Activated CD4-positive, alpha-beta T cell treated with anti-CD3 and anti-CD28 coated beads, Interleukin-2, Interleukin-6, amounts not matched to agents 100 ng/mL and 50 ng/mL, durations not matched to agents 16 hours and 8 hours (primary cell): ENCODE data around the gene EIF1AD.
A peak's percentile ranks its signal among the peaks of the same experiment; 100 is the strongest.

Experiments
- DNase-seq: peaks from one replicate; pipeline ENCODE4 v3.0.0-alpha.2; 2020

Gene EIF1AD

DNA sequence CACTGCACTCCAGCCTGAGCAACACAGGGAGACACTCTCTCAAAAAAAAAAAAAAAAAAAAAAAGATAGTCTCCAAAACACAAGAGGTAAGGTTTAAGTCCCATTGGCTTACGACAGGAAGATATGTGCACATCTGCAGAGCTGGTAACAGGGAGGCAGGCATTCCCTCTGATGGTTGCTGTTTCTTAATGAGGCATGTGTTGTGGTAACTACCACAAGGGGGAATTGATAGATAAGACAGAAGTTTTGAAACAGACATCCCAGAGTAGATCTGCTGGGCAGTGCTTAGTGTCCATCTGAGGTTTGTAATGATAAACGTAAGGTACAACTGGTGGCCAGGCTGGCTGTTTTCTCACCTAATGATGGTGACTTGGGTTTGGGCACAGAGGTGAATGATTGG, 4.7 kb downstream of the EIF1AD start:
- DNase-seq = no peak

DNA sequence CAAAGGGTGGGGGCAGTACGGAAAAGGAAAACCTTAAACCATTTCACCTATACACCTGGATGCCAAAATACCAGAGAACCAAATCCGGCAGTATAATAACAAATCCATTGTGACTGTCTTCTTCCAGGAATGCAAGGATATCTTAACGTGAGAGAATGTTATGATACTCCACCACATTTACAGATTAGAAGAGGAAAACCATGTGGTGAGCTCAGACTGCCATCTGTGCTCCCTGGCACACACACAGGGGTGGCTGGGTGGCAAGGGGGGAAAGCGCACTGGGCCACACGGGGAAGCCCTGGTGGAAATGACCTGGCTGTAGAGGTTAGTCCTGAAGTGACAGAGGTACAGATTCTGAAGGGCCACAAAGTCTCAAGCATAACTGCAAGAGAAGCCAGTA, 9.9 kb downstream of the EIF1AD start:
- DNase-seq = no peak

DNA sequence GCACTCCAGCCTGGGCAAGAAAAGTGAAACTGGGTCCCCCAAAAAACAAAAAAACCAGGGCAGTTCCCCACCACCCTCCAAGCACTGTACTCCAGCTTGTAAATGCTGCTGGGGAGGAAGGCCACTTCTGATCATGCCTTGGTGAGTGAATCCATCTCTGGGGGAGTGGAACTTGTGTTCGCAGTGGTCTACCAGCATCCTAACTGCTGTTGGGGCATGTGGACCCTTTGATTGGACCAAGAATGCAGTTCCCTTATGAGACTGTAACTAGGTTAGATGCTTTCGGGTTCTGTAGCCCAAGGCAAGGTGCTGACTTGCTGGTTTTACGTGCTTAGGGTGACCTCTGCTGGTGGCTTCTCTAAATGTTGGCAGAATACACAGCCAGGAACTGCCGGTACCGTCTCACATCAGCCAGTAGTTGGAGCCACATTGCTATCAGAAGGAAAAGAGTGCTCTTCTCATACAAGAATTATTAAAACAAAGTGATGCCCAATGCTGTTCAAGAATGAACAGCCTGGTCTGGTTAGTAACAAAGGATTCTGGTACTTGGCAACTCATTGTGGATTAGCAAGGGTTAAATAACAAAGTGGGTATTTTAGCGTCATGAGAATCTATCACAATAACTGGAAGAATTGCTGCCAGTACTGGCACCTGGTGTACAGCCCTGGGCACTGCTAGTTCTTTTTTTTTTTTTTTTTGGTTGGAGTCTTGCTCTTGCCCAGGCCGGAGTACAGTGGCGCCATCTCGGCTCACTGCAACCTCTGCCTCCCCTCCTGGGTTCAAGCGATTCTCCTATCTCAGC, 13.0 kb downstream of the EIF1AD start:
- peak; percentile 96 for DNase-seq

DNA sequence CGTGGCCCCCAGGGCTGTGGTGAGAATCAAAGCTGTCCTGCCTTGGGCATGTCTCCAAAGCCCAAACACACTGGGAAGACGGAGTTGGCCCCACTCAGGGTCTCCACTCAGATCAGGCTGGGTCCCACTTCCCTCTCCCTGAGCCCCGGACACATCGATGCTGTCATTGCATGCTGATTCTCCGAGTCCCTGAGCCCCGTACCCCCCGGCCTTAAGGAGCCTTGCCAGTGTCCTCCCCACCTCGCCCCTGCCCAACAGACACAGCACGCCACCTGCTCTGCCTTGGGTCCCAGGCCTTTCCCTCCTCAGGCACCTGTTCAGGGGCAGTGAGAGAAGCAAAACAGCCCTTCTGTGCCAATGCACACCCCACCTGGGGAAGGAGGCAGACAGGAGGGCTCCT, 14.6 kb downstream of the EIF1AD start:
- no peak for DNase-seq

DNA sequence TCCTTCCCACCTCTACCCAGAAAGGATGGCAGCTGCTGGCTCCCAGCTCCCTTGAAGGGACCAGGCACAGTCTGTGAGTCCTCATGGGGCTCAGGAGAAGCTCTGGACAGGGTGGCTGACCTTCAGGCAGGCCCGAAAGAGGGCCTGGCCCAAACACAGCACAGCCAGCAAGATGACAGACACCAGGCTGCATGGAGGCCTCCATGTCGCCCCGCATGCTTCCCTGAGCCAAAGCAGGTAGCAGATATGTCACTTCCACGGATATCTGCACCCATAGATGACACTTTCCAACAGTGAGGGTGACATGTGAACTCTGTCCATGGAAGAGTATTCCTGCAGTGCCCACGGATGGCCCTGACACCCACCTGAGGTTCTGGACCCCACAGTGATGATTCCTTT, 18.4 kb downstream of the EIF1AD start:
- DNase-seq = no peak

DNA sequence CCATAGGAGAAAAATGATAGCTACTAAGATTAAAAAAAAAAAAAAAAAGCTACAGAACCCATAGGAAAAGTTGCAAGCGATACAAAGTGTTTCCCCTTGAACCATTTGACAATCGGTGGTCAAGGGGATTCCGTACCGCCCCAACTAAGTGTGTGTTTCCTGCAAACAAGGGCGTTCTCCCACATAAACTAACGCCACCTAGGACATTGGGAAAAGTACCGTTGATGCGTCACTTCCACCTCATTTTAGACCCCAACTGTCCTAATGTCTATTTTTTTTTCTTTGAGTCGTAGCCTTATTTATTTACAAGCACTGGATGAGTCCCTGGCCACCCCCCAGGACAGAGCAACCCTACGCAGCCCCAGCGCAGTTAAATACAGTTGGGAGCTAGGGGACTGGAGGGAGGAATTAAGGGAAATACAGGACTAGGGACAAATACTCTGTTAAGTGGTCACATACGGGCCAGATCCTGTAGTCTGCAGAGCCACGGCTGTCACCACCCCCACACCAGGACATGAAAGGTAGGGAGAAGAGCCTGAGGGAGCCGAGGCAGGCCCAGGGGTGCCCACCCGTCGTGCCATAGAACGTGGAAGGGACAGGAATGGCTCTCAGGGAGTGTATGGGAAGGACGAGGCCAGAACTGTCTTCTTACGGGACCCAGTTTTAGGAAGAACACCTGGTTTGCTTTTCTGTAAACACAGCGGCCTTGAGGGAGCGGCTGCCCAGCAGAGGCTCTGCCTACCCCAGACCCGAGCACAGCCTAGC, 19.0 kb downstream of the EIF1AD start:
- no peak for DNase-seq

DNA sequence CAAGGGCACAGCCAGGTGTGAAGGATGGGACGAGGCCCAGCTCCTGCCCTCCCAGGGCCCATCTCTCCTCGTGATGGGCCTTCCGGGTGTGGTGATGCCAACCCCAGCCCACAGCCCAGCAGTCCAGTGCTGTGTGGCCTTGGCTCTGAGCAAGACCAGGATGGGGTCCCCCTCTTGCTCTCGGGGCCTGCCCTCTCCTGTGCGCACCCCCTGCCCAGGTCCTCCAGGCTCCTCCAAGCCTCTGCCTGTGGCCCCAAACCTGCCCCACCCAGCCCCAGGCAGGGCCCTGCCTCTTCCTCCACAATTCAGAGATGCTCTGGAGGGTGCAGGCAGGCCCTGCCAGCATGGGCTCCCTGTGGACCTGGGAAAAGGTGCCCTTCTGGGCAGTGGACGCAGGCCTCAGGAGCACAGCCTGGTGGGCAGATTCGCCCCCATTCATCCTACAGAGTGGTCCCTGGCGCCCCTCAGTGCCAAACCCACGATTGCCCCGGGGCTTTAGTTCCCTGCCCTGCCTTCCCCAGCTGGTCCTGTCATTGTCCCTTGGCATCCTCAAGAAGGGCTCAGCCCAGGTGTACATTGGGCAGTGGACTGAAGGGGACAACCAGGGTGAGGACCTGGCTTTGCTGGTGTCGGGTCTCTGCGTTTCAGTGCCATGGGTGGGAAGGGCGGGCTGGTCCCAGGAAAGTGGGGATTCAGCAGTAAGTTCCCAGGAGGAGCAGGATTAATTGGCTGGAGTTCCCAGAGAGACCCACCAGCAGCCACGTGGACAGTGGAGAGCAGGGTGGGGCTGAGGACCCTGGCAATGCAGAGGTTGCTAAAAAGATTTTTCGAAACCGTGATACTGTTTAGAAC, 19.8 kb downstream of the EIF1AD start:
- no peak for DNase-seq

DNA sequence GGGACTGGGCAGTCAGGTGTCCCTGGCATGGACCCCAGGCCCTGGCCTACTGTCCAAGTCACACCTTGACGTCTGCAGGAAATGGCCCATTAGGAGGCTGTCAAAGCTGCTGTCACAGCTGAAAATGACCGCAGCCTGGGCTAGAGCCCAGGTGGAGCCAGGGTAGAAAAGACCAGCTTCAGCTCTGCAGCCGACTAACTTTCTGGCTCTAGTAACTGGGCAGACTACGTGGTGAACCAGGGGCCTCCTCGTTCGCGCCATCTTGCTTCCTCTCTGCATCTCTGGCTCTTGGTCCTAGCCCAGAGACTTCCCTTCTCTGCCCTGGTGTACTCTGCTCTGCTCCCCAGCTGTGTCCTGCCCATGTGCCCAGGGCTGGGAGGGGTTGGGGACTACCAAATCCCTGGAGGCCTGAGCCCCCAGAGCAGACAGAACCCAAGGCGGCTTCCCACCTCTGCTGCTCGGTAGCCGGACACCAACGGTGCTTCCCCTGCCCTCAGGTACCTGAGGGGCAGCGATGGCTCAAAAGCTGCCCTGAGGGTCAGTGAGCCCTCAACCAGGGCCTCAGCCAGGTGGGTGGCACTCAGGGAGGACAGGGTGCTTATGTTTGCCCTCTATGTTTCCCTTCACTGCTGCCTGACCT, 20.7 kb downstream of the EIF1AD start:
- no peak for DNase-seq

DNA sequence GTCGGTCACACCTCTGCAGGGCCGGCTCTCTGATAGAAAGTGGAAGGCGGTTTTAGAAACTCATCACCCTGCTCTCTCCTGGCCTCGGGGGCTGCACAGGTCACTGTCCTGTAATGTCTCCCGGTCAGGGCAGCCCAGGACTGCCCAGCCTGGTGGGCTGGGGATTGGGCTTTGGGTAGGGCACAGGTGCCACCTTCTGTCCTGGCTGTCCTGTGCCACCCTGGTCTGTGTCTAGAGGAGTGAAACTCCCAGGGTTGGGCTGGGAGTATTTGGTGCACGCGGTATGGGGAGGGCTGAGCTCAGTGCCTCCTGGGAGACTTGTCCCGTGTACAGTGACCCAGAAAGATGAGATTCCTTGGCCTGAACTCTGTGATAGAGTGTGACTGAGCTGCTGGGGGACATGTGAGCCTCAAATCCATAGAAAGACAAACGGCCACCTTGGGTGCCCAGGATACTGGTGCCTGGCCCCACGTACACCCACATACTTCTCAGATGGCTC, 22.6 kb downstream of the EIF1AD start:
- no peak for DNase-seq

DNA sequence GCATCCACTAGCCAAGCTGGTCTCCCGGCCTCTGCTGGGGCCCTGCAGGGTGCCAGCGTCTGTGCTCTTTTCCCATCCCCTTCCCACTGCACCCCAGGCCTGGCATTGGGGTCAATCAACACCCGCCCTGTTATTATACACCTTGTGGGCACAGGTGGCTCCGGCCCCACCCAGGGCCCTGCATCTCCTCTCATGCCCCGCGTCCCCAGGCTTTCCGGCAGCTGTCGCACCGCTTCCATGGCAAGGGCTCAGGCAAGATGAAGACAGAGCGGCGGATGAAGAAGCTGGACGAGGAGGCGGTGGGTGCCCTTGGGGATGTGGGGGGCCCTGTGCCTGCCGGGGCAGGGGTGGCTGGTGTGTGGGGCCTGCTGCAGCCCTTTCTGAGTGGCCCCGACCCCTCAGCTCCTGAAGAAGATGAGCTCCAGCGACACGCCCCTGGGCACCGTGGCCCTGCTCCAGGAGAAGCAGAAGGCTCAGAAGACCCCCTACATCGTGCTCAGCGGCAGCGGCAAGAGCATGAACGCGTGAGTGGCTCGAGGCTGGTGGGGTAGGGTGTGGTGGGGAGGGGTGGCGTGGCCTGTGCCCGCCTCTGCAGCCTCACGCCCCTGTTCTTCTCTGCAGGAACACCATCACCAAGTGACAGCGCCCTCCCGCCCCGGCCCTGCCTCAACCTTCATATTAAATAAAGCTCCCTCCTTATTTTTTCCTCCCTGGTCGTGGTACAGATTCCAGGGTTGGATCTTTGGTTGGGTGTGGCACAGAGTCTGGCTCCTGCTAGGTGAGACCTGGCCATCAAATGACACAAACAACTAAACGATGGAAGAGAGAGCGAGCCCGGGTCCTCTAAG, 23.3 kb downstream of the EIF1AD start:
- no peak for DNase-seq

DNA sequence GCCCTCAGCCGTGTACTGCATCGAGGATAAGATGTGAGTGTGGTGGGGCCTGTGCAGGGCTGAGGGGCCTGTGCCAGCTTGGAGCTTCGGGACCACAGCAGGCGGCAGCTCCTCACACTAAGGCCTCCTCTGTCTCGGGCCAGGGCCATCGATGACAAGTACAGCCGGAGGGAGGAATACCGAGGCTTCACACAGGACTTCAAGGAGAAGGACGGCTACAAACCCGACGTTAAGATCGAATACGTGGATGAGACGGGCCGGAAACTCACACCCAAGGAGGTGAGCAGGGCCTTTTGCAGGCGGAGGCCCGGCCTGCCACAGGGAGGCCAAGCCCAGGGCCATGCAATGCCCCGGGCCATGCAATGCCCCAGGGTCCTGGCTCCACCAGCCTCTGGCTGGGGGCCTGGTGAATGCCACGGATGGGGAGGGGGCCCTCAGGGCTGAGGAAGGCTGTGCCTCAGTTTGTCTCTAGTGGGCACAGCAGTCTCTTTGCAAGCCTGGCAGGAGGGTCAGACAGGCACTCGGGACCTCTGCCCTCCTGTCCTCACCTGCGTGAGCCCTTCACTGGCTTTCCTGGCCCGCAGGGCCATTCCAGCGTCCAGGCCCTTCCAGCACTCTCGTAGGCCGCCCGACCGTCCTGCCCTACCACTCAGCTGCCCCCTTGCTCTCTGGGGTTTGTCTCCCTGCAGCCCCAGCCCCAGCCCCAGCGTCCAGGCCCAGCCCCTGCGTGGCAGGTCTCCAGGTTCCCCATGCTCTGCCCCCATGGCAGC, 24.2 kb downstream of the EIF1AD start:
- DNase-seq = no peak

DNA sequence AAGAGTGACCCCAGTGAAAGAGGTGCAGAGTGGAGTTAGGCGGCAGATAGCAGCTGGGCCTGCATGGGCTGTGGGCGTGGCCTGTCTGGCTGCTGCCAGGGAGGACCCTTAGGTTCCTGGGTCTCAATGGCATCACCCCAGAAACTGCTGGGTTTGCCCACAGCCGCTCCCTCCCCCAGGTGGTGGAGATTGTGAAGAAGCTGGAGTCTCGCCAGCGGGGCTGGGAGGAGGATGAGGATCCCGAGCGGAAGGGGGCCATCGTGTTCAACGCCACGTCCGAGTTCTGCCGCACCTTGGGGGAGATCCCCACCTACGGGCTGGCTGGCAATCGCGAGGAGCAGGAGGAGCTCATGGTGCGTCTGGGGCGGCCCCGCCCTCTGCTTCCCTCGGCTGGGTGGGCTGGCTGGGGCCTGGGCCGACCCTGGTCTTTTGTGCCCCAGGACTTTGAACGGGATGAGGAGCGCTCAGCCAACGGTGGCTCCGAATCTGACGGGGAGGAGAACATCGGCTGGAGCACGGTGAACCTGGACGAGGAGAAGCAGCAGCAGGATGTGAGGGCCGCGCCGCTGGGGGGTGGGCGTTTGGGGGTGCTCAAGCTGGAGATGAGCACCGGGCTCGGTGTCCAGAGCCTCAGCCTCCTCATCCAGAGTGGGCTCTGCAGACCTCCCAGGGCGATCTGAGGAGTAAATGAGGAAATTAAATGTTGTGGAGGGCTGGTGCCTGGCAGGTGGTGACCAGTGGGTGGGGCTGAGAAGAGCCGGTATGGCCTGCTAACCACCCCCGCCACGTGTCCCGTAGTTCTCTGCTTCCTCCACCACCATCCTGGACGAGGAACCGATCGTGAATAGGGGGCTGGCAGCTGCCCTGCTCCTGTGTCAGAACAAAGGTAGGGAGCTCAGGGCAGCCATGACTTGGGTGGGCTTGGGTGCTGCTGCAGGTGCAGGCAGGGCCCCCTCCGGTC, 25.5 kb downstream of the EIF1AD start:
- DNase-seq = no peak

DNA sequence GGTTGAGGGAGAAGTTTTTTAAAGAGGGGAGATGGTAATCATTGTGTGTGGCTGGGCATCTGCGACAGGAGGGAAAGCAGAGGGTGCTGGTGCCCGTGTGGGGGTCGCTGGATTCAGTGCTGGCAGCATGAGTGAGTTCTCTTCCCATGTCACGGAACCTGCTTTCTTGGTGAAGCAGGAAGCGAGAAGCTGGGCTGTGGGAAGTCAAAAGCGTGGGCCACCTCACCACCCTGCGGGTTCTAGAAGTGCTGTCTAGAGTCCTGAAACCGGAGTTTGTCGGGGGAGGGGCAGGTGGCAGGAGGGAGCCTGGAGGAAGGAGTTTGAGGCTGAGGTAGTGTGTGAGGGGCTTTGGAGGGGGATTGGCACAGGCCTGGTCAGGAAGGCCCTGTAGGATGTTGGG, 26.2 kb downstream of the EIF1AD start:
- no peak for DNase-seq

DNA sequence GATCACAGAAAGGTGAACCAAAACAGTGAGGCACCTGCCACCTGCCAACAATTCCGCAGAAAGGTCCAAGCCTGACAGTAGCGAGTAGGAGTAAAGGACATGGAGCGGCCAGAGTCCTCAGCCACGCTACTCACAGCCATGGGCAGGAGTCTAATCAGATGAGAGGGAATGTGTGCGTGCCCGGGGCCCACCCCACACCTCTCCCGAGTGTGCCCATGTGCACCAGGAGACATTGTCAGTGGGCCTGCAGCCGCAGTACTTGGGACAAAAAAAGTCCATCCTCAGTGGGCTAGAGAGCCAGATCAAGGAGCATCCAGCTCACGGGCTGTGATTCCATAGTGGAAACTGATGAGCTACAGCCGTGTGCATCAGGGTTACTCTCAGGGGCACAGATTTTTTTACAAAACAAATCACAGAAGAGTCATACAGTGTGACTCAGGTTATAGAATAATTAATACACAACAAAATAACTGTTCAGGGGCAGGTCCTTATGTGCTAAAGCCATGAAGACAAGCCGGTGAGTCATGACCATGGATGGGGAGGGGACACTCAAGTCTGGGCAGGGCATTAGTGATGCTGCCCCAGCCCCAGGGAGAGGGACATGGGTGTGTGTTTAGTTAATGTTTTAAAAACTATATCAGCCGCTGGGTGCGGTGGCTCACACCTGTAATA, 28.4 kb downstream of the EIF1AD start:
- no peak for DNase-seq

DNA sequence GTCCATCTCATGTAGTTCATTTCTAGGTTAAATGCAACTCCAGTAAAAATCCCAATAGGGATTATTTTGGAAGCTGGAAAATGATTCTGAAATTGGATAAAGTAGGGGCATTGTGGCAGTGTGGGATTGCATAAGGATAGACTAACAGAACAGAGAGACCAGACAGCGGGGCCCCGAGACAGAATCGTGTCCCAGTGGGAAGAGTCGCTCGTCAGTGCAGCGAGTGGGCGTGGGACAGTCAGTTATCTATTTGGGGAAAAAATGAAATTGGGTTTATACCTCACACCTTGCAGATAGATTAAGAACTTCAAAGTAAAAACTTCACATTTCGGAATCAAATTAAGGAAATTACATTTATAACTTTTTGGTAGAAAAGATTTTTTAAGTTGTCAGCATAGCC, 29.8 kb downstream of the EIF1AD start:
- DNase-seq = no peak

DNA sequence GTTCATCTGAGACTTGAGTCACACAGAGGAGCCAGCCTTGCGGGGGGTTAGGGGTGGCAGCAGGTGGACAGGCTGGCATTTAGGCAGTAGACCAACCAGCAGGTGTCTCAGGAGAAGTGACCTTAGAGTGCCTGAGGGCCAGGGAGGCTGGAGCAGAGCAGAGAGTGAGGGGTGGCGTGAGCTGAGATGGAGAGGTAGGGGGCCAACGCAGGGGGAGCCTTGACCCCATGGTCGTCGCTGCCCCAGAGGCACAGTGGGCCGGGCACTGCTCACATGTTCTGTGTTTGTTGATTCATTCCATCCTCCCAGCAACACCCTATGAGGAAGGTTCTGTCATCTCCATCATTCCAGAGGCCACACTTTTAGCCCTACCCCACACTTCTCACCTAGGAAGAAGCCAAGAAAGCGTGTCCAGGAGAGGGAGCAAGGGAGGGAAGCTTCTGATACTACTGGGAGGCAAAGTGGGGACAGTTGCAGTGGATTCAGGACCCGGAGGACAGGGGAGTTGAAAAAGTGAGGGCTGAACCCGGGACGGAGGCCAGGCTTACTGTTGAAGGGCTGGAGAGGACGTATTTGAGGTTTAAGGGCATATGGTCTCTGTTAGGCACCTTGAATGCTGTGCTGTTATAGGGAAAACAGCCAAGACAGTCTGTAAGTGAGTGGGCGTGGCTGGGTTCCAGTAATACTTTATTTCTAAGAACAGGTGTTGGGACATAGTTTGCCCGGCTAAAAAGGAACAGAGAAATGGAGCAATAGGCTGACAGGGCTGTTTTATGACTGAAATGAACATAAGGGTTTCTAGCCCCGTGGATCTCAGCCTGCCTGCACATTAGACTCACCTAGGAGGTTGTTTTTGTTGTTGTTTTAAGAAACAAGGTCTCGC, 33.1 kb downstream of the EIF1AD start:
- no peak for DNase-seq

DNA sequence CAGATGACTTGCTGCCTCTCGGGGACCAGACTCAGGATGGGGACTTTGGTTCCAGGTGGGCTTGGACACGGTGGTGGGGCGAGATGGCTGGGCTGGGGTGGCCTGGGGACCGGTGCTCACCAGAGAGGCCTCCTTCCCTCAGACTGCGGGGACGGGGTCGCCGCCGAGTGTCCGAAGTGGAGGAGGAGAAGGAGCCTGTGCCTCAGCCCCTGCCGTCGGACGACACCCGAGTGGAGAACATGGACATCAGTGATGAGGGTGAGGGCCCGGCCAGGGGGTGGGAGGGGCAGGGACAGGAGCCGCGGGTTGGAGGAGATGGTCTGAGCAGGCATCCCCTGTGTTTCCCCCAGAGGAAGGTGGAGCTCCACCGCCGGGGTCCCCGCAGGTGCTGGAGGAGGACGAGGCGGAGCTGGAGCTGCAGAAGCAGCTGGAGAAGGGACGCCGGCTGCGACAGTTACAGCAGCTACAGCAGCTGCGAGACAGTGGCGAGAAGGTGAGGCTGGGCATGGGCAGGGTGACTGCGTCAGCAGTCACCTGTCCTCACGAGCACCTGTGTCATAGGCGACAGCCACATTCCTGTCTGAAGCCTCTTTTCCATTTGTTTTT, 34.5 kb downstream of the EIF1AD start:
- DNase-seq = no peak
